ENCODE data around the gene OTULIN.

- TF ChIP-seq EZH2phosphoT487 (IDR thresholded peaks at IDR 0.05; ENCODE audit: insufficient read depth, low read depth): no peak
- no peak for TF ChIP-seq EZH2 (IDR thresholded peaks at IDR 0.05; ENCODE audit: insufficient read depth, poor library complexity, severe bottlenecking)
Measured at GRCh38 chr5:14666357-14666756, 1.8 kb downstream of the OTULIN start.

Measured in GM23248 (cell line).